ENCODE measurements around the gene TMEM163.

Gene TMEM163

DNA sequence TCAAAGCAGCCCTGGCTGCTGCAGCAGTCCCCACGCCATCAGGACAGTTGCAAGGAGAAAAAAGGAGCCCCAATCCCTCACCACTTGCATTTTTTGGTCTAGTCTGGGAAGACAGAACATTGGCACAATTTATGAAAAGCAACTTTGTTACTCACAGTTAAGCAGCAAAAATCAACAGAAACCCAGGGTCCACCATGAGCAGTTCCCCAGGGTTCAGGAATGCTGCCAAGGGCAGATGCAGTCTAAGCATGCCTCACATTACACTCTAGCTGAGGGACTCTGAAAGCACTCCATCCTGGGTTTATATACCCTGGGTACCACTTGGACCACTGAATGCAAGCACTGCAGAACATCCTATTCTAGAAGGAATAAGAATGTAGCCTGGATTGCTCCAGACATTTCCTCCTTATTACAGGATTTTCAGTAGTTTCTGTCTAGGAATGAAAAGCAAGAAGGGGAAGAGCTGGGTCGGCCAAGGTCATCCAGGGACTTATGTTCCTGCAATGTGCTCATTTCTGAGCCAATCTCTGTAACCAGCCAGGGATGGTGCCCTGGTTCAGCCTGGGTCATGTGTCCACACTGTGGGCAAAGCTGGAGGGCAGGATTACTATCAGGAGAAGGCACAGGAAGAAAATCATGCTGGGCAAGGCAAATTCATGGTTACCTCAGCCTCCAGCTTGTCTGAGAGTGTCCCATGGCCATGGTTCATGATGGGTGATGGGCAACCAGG lies 19.5 kb upstream of the TMEM163 start:
- H3K4me3 ChIP-seq (ENCODE audit: low read depth, low read length), result no peak overlapping the region
- no peak for DNase-seq (ENCODE audit: low read depth)
- TF ChIP-seq, protein P1, sequence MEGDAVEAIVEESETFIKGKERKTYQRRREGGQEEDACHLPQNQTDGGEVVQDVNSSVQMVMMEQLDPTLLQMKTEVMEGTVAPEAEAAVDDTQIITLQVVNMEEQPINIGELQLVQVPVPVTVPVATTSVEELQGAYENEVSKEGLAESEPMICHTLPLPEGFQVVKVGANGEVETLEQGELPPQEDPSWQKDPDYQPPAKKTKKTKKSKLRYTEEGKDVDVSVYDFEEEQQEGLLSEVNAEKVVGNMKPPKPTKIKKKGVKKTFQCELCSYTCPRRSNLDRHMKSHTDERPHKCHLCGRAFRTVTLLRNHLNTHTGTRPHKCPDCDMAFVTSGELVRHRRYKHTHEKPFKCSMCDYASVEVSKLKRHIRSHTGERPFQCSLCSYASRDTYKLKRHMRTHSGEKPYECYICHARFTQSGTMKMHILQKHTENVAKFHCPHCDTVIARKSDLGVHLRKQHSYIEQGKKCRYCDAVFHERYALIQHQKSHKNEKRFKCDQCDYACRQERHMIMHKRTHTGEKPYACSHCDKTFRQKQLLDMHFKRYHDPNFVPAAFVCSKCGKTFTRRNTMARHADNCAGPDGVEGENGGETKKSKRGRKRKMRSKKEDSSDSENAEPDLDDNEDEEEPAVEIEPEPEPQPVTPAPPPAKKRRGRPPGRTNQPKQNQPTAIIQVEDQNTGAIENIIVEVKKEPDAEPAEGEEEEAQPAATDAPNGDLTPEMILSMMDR (IDR thresholded peaks at IDR 0.05; ENCODE audit: insufficient read depth, low read depth, low read length, missing control alignments), result no peak

DNA sequence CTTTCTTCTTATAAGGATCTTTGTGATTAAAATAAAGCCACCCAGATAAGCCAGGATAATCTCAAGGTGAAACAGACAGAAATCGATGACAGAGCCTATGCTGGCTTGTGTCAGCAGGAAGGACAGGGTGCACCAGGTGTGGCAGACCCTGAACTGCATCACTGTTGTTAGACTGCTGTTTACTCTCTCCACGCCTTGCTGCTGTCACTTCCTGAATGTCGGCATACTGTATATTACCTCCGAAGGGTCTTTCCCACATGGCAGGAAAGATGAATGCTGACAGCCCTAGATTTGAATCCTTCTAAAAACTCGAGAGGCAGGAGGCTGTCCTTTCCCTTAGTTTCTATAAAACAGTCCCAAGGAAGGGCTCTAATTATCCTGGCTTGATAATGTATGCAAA lies 18.9 kb upstream of the TMEM163 start:
- no peak for DNase-seq (ENCODE audit: low read depth)
- H3K4me3 ChIP-seq (ENCODE audit: low read depth, low read length), result no peak overlapping the region
- TF ChIP-seq, protein P1 (IDR thresholded peaks at IDR 0.05; ENCODE audit: insufficient read depth, low read depth, low read length, missing control alignments), result no peak

DNA sequence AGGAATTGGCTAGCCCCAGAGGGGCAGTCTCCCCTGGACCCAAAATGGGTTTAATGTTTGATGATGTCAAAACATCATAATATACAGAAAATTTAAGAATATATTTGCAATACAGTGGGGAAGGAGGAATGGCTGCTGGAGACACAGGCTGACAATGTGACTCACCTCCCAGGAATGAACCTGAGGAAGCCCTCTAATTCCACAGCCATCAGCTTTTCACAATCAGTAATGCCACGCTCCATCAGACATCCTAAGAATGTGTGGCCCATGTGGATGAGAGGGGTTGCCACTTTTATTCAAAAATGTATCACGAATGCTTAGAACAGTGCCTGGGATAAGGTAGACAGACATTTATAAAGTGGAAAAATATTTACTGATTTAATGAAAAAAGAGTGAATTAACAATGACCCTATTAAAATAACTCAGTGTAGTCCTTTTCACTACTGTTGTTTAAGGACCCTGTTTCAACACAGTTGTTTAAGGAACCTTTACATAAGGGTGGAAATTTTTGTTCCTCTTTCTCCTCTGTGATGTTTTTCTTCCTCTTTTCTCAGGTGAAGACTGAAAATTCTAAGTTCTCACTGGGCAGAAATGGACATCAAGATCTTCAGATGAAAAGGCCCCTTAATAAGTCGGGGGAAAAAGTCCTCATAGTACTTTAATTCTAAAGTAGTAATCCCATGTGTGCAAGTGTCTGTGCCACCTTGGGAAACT lies 17.5 kb upstream of the TMEM163 start:
- H3K4me3 ChIP-seq (ENCODE audit: low read depth, low read length), result no peak overlapping the region
- DNase-seq (ENCODE audit: low read depth), result no peak
- TF ChIP-seq, protein P1 (IDR thresholded peaks at IDR 0.05; ENCODE audit: insufficient read depth, low read depth, low read length, missing control alignments), result no peak

DNA sequence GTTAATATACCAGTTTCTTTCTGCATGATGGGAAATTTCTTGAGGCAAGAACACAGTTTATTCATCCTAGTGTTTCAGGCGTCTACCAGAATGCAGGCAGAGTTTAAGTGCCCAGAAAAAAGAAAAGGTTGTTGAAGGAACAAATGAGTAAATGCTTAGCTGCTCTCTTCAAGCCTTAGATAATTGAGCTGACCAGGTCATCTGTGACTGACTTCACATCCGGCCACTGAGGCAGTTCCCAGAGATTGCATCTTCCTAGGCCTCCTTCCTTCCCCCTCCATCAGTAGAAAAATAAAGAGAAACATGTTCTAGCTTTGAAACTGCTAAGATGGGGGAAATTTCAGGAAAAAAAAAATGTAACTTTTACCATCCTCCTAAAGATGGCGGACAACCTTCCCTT lies 9.4 kb upstream of the TMEM163 start:
- no peak for DNase-seq (ENCODE audit: low read depth)
- TF ChIP-seq, protein P1 (IDR thresholded peaks at IDR 0.05; ENCODE audit: insufficient read depth, low read depth, low read length, missing control alignments), result no peak

DNA sequence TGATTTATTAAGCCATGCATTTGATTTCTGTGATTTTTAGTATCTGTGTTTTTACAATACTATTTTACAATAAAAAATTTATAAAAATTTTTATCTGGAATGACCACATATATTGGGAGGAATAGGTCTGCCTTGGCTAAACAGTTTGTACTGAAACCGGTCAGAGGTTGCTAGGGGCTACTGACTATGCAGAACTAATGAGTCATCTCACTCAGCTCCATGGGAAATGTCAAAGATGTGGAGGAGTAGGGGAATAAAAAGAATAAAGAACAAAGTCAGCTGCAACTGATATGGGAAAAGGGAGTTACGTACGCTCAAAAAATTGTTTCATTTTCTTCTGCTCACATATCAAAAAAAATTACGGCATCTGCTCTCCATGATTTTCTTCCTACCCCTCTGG lies 8.6 kb upstream of the TMEM163 start:
- H3K4me3 ChIP-seq (ENCODE audit: low read depth, low read length), result no peak overlapping the region
- TF ChIP-seq, protein P1 (IDR thresholded peaks at IDR 0.05; ENCODE audit: insufficient read depth, low read depth, low read length, missing control alignments), result no peak
- DNase-seq (ENCODE audit: low read depth), result no peak

More for the DNA sequence above, 9.4 kb upstream of the TMEM163 start:
- no peak overlapping the region for H3K4me3 ChIP-seq (ENCODE audit: low read depth, low read length)

DNA sequence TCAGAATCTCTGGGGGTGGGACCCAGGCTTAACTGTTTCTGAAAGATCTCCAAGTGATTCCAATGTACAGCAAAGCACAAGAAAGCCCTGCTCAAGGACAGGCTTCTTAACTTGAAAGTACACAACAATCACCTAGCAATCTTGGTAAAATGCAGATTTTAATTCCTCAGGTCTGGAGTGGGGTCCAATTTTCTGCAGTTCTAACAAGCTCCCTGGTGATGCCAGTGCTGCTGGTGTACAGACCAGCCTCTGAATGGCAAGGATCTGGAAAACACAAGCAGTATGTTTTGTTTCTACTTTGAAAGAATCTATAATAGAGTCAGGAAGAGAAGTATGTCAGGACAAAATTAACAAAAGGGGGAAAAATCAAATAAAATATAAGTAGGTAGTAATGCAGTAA lies 7.8 kb upstream of the TMEM163 start:
- no peak for DNase-seq (ENCODE audit: low read depth)
- H3K4me3 ChIP-seq (ENCODE audit: low read depth, low read length), result no peak overlapping the region
- TF ChIP-seq, protein P1 (IDR thresholded peaks at IDR 0.05; ENCODE audit: insufficient read depth, low read depth, low read length, missing control alignments), result no peak
